Myocyte (in vitro differentiated cells): ENCODE results near the gene CAMK2N2. TPM values are rescaled to one million over a fixed set of nuclear protein-coding genes. Genes with fewer than 3 reads are reported as not detected.

ENCODE experiments used
- DNase-seq: peaks from one replicate; pipeline ENCODE4 v3.0.0-alpha.2; 2012; ENCODE audit warnings: low read depth
- microRNA counts: library from miRNA; unstranded; fragments of <30 nt; microRNA quantifications from one replicate; lab custom pipeline; 2016
- microRNA-seq: library from miRNA; unstranded; fragments of <30 nt; microRNA quantifications from one replicate; pipeline ENCODE4, GENCODE V29; 2016
- total RNA-seq: library from RNA; depleted of rRNA; stranded (reverse); fragments of >200 nt; gene quantifications from 2 replicates; pipeline ENCODE4 v1.2.3, GENCODE V29; 2014

The CAMK2N2 gene
- total RNA-seq, 1 donor from 2014 or later, result not detected

DNA sequence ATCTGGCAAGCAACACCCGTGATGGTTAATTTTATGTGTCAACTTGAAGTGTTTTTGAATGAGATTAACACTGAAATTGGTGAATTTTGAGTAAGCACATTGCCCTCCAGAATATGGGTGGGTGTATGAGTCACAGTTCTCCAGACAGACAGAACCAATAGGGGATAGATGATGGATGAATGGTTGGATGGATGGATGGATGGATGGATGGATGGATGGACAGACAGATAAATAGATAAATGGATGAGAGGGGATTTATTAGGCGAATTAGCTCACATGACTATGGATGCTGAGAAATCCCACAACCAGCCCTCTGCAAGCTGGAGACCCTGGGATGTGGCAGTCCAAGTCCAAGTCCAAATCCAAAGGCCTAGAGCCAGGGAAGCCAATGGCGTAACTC lies 37.4 kb downstream of the CAMK2N2 start:
- no peak for DNase-seq

DNA sequence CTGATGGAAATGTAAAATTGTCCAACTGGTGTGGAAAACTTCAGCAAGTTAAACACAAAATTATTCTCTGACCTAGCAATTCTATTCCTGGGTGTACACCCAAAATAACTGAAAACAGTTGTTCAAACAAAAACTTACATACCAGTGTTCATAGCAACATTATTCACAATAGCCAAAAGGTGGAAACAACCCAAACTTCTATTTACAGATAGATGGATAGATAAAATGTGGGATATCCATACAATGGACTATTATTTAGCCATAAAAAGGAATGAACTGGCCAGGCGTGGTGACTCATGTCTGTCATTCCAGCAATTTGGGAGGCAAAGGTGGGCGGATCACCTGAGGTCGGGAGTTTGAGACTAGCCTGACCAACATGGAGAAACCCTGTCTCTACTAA lies 38.8 kb downstream of the CAMK2N2 start:
- DNase-seq, result no peak

DNA sequence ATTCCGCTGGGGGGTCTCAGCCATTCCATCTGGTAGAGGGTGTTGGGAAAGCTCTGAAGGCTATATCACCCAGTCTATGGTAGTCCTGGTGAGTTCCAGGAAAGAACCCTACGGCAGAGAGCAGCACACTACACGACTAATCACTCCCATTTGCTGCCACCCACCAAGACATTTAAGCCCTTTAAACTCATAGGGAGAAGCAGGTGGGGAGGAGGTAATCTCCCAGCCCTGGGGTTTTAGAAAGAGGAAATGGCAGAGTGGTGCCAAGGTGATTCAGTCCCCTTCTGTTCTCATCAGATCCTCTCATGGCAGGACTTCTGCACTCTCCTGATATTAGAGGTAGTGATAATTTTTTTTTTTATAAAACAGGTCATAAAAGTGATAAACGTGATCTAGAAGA lies 42.5 kb downstream of the CAMK2N2 start:
- no peak for DNase-seq

- DNase-seq, result no peak
These were observed 49.6 kb downstream of the CAMK2N2 start for GRCh38 chr3:184211718-184212117.

DNA sequence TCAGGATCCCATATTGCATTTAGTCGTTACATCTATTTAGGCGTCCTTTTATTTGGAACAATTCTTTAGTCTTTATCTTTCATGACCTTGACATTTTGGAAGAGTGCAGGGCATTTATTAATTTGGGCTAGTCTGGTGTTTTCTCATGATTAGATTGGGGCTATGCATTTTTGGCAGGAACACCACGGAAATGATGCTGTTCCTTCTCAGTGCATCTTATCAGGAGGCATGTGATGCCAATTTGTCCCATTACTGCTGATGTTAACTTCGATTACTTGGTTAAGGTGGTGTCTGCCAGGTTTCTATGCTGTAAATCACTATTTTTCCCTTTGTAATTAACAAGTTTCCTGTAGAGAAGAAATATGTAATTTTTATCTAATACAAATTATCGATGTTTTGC lies 50.1 kb downstream of the CAMK2N2 start:
- no peak for DNase-seq

MicroRNAs within 50 kb of the gene (microRNA counts, 767-probe panel; counts per million panel counts)
- microRNA hsa-miR-1224-3p (lab: Ali Mortazavi, UCI), result not detected
- microRNA hsa-miR-1224-5p (lab: Ali Mortazavi, UCI), result not detected

Small RNA genes lying within 50 kb of the gene (microRNA-seq; reads per million reads assigned to microRNA genes)
- gene MIR1224, result not detected

Other genes with a start within 250 kb of the CAMK2N2 start
- gene ABCC5, start 243.7 kb downstream of the CAMK2N2 start, total RNA-seq, result 15.5 and 16.7 TPM in 2 replicates
- not detected in 2 replicates for gene HTR3D, start 229.8 kb downstream of the CAMK2N2 start, total RNA-seq
- gene HTR3C, start 208.5 kb downstream of the CAMK2N2 start, total RNA-seq, result not detected in 2 replicates
- gene HTR3E, start 164.5 kb downstream of the CAMK2N2 start, total RNA-seq, result 3.1 and 7.1 TPM in 2 replicates
- 53.7 and 54.3 TPM in 2 replicates for gene EIF2B5, start 126.2 kb downstream of the CAMK2N2 start, total RNA-seq
- 119 and 139 TPM in 2 replicates for gene DVL3, start 106.2 kb downstream of the CAMK2N2 start, total RNA-seq
- gene AP2M1, start 86.7 kb downstream of the CAMK2N2 start, total RNA-seq, result 329 and 375 TPM in 2 replicates
- gene ABCF3, start 75.4 kb downstream of the CAMK2N2 start, total RNA-seq, result 50.1 and 52.8 TPM in 2 replicates
- not detected in 2 replicates for gene VWA5B2, start 32.0 kb downstream of the CAMK2N2 start, total RNA-seq
- gene ALG3, start 12.6 kb downstream of the CAMK2N2 start, total RNA-seq, result 55.0 and 77.6 TPM in 2 replicates
- gene EEF1AKMT4, start 11.9 kb downstream of the CAMK2N2 start, total RNA-seq, result 2.8 and 3.6 TPM in 2 replicates
- gene ECE2, start 14.5 kb upstream of the CAMK2N2 start, total RNA-seq, result not detected in 2 replicates
- 480 and 540 TPM in 2 replicates for gene PSMD2, start 37.7 kb upstream of the CAMK2N2 start, total RNA-seq
- gene EIF4G1, start 53.1 kb upstream of the CAMK2N2 start, total RNA-seq, result 358 and 371 TPM in 2 replicates
- gene FAM131A, start 76.0 kb upstream of the CAMK2N2 start, total RNA-seq, result 14.2 and 15.5 TPM in 2 replicates
- 1.8 and 3.4 TPM in 2 replicates for gene CLCN2, start 100.1 kb upstream of the CAMK2N2 start, total RNA-seq
- 77.1 and 87.4 TPM in 2 replicates for gene POLR2H, start 100.2 kb upstream of the CAMK2N2 start, total RNA-seq
- 0.16 TPM in 1 of 2 replicates, not detected in the other for gene THPO, start 116.7 kb upstream of the CAMK2N2 start, total RNA-seq
- gene CHRD, start 118.5 kb upstream of the CAMK2N2 start, total RNA-seq, result 8.4 and 18.8 TPM in 2 replicates